SW 1271 (cell line): ENCODE results near the gene PAM16.

Source experiments
- DNase-seq, 2 experiments: peaks; one replicate each; lab custom pipeline; 2025; lab: John Stamatoyannopoulos, UW

Gene PAM16

GRCh38 chr16:4383591-4384444 is 32.7 kb upstream of the PAM16 start:
- DNase-seq, result no peak

DNA sequence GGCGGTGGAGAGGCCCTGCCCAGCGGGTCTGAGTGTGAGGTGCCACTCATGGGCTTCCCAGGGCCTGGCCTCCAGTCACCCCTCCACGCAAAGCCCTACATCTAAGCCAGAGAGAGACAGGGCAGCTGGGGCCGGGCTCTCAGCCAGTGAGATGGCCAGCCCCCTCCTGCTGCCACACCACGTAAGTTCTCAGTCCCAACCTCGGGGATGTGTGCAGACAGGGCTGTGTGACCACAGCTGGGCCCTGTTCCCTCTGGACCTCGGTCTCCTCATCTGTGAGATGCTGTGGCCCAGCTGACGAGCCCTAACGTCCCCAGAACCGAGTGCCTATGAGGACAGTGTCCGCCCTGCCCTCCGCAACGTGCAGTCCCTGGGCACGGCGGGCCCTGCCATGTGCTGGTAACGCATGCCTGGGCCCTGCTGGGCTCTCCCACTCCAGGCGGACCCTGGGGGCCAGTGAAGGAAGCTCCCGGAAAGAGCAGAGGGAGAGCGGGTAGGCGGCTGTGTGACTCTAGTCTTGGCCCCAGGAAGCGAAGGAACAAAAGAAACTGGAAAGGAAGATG is 31.8 kb upstream of the PAM16 start:
- DNase-seq, result no peak

GRCh38 chr16:4381935-4382794 is 31.0 kb upstream of the PAM16 start:
- DNase-seq, result no peak

- DNase-seq, result no peak
Measured at GRCh38 chr16:4381072-4381934, 30.2 kb upstream of the PAM16 start.

DNA sequence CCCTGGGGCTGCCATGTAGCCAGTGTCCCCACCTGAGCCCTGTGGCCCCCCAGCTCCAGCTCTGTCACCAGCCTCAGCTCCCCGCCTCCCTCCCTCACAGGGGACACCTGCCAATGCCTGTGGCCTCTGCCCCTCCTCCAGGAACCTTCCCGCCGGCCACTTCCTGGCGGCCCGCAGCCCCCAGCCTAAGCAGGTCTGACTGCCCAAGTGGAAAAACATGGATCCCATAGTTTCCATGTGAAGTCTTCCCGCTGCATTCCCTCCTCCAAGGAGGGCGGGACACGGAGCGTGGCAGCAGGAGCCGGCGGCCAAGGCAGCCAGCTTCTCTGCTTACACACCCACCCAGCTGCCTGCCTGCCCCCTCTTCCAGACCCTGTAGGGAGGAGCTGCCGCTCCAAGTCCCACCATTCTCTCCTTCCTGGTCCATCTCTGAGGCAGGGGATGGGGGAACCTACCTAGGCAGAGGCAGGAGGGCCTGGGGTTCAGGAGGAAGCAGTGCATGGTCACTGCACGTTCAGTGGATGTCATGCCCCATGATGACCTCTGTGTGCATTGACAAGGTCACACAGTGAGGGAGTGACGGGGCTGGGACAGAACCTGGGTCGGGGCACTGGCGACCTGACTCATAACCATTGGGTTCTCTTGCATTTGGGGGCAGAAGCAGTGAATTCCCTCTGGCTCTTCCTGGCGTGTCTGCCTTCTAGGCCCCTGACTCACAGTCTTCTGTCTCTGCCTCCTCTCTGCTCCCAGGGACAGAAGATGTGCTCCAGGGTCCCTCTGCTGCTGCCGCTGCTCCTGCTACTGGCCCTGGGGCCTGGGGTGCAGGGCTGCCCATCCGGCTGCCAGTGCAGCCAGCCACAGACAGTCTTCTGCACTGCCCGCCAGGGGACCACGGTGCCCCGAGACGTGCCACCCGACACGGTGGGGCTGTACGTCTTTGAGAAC is 29.3 kb upstream of the PAM16 start:
- no peak for DNase-seq

GRCh38 chr16:4378999-4379690 is 28.0 kb upstream of the PAM16 start:
- DNase-seq, result no peak

DNA sequence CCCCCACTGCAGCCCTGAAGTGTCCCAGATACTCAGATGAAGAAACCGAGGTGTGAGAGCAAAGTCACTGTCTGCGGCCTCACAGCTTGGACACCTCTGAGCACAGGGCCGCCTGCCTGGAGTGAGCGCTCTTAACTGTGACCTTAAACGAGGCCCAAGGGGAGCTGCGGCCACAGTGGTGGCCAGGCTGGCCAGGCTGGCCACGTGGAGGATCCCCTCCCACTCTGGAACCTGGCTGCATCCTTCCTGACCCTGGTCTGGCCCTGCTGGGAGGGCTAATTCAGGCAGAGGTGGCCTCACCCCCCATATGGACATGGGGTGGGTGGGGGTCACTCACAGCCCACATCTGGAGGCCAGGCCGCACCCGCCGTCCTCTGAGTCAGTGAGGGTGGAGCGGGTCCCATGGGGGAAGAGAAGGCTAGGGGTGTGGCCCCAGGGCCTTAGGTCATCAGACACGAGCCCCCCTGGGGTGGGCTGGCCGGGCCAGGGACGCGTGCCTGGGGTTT is 27.1 kb upstream of the PAM16 start:
- DNase-seq, result no peak

DNA sequence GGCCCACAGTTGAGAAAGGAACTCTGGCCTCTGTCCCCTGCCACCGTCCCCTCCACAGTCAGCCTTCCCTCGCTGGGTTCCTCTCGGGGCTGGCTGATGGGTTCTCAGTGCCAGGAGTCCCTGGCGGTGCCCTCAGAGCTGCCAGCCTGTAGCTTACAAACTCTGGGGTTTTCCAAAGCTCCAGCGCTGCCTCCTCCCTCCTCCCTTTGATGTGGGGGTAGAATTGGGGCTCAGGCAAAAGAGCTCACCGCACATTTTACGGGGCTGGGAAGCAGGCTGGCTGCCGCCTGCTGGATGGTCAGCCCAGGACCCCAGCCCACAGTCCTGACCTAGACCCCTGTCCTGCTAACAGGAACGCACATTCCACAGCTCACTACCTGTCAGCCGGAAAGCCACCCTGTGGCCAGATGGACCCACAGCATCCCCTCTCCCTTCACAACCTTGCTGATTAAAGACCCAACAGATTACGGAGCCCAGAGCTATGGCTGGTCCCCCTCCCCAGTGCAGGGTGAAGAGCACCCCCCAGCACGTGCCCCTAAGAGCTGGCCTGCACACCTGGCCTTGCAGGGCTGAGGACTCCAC is 26.5 kb upstream of the PAM16 start:
- no peak for DNase-seq

DNA sequence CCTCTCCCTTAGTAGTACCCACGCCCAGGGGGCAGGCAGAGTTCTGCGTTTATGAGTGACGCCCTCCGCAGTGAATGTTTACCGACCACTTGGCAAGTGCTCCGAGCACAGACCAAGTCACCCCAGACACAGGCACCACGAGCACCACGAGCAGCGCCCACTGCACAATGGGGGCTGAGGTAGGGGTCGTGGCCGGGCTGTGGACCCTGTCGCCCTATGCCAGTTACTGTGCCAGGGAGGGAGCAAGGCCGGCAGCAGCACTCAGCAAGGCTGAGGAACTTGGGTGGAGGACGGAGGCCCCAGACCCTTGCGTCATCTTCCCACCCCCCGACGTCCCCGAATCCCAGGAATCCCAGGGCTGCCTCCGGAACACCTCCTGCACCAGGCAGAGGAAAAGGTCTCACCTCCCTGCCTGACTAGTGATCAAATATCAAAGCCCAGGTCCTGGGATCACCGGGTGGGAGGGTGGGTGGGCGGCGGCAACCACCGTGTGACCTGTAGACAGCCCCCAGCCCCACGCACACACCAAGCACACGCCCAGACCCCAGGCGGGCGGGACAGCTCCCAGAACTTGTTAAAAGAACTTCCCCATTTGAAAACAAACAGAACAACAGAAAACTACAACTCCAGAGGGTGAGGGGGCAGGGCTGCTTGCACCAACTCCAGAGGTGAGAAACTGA is 25.9 kb upstream of the PAM16 start:
- DNase-seq, result no peak

- no peak for DNase-seq
Measured at GRCh38 chr16:4376126-4376892, 25.2 kb upstream of the PAM16 start.

DNA sequence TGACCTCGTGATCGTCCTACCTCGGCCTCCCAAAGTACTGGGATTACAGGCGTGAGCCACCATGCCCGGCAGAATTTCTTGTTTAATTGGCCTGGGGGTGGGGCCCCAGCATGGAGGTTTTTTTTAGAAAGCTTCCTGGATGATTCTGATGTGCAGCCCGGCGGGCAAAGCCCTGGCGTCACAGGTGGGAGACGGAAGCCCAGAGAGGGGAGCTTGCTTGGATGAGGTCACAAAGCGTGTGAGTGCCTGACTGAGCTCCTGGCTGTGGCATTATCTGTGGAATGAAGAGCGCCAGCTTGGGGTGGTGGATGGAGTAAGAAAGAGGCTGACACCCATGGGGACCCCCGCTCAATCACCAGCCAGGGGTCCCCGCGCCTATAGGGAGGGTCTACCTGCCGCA is 24.6 kb upstream of the PAM16 start:
- DNase-seq, result no peak

- no peak for DNase-seq
Measured at GRCh38 chr16:4373909-4374742, 23.0 kb upstream of the PAM16 start.

DNA sequence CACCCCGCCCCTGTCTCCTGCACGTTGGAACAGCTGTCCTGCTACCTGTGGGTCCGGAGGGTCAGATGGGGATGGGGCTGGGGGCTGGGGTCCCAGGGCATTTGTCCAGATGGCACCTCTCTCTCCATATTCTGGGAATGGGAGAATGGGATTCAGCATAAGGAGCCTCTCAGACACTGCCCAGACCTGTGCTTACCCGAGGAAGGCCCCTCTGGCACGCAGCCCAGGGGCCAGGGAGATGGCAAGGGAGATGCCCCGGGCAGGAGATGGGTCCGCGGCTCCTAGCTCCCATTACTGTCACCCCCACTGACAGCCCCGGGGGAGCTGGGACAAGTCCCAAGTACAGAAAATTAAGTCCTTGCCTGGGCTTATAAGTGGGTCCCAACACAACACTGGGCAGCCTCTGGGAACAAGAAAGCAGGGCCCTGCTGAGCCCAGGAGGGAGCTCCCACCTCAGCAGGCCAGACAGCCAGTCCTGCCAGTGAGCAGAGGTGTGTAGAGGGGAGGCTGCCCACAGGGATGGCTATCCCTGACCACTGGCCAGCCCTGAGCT is 22.3 kb upstream of the PAM16 start:
- no peak for DNase-seq

DNA sequence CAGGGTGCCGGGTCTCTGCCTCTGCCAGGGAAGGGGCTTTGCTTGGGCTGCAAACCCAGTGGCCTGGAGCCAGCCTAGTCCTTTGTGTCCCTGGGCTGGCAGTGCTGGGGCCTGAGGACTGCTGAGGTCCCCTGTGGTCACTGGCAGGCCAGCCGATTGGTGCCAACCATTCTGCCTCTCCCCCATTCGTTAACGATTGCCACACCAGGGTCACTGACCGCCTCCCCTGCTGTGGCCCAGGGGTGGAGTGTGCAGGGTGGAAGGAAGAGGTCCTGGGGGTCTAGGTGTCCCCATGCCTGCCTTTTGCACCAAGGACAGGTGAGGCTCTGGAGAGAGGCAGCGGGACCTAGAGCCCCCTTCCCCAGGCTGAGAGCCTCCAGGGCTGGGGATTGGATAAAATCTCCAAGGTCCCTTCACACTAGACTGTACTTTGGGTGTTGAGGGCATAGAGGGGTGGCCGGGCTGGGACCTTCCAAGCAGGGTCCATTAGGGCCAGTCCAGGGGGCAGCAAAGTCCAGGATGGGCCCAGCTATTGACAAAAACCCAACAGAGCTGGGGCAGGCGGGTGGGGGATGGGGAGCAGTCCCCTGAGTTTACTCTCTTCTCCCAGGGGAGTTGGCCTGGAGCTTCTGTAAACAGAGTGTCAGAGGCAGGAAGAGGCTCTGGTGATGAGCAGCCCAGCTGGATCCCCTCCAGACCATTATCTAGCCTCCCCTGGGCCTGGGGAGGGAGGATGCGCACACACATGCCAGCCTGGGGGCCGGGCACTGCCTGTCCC is 21.6 kb upstream of the PAM16 start:
- DNase-seq, result no peak

- DNase-seq, result no peak
Measured at GRCh38 chr16:4372001-4372577, 21.0 kb upstream of the PAM16 start.
